H1 (cell line): Measurements from ENCODE around the gene TEX44. TPM values are rescaled to one million over a fixed set of nuclear protein-coding genes. Genes with fewer than 3 reads are reported as not detected.

Source experiments
- BCL11A ChIP-seq, 2 experiments: IDR thresholded peaks; one replicate each; pipeline ENCODE4 v1.6.1; 2011; ENCODE audit warnings: low read depth in 2 of 2, low read length in 2 of 2, mild to moderate bottlenecking in 2 of 2
- KDM5A ChIP-seq: fragments of 200-600 bp; IDR thresholded peaks from 2 replicates; pipeline ENCODE4 v1.7.1; 2012; ENCODE audit warnings: mild to moderate bottlenecking, low read length, inconsistent platforms, mixed read lengths
- SIX5 ChIP-seq: IDR thresholded peaks from 2 replicates; pipeline ENCODE4 v1.6.1; 2011; ENCODE audit warnings: mild to moderate bottlenecking, low read depth, low read length
- polyA plus RNA-seq, 7 experiments: library from polyadenylated mRNA; depleted of rRNA in 3 of 7; stranded (reverse) in 5 of 7; unstranded in 2 of 7; fragments of >200 nt in 5 of 7; fragments of 200-250 nt in 2 of 7; gene quantifications; 1 replicate in 5 of 7; 2 replicates in 1 of 7; 4 replicates in 1 of 7; pipeline versions ENCODE4 v1.2.1 to v1.2.3, GENCODE V29; 2011 to 2013; ENCODE audit warnings: missing spikeins in 2 of 7, mixed read lengths in 2 of 7
- total RNA-seq: library from RNA; stranded (reverse); fragmentation: NEBNext Ultra II Directional; extraction: Animal tissue kit (Norgen Biotek cat#: 25700); gene quantifications from 2 replicates; pipeline ENCODE4 v1.2.1, GENCODE V29; 2021

The TEX44 gene
- total and polyA plus RNA-seq, 2 of the 8 experiments (the other 6 are each of a cell fraction or from before 2014, with no cell fraction given), result not detected

GRCh38 chr2:231606941-231607340 lies 14.3 kb downstream of the TEX44 start (continued):
- TF ChIP-seq BCL11A (IDR thresholded peaks at IDR 0.05; ENCODE audit: low read depth in 2 of 2, low read length in 2 of 2) (no peak), KDM5A (no peak), SIX5 (no peak)
